Skin epidermis (tissue), 12 donors: Measurements from ENCODE around the gene OAS2.
"Not testable (repeated sequence)": the region's sequence is repeated elsewhere in the genome, so short reads cannot be mapped to it uniquely, and the experiment has no call there.

ENCODE experiments used
- H3K27ac ChIP-seq, 21 experiments: fragments of 200-600 bp; sonication (generic) in 11 of 21; one replicate each; pipeline ENCODE4 v1.5.0; 2020; ENCODE audit warnings: mild to moderate bottlenecking in 3 of 21, inconsistent platforms in 2 of 21, moderate library complexity in 2 of 21
- H3K4me3 ChIP-seq, 7 experiments: fragments of 200-600 bp; sonication (generic) in 2 of 7; one replicate each; pipeline ENCODE4 v1.5.0; 2020; ENCODE audit warnings: inconsistent platforms in 2 of 7, mild to moderate bottlenecking in 2 of 7, moderate library complexity in 1 of 7

OAS2 gene

DNA sequence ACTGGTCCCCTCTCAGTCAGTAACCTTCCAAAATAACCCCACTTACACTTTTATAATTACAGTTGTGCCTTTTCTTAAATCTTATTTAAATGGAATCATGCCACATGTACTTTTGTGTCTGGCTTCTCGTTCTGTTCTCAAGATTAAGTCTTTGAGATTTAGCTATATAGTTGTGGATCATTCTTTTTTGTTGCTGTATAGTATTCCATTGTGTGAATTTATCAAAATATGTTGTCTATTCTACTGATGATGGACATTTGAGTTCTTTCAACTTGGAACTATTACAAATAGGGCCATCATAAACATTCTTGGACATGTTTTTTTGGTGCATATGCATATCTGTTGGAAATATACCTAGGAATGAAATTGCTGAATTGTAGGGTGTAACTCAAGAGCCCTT lies 31.0 kb upstream of the OAS2 start:
- no peak overlapping the region for H3K27ac ChIP-seq
- H3K4me3 ChIP-seq = no peak overlapping the region

DNA sequence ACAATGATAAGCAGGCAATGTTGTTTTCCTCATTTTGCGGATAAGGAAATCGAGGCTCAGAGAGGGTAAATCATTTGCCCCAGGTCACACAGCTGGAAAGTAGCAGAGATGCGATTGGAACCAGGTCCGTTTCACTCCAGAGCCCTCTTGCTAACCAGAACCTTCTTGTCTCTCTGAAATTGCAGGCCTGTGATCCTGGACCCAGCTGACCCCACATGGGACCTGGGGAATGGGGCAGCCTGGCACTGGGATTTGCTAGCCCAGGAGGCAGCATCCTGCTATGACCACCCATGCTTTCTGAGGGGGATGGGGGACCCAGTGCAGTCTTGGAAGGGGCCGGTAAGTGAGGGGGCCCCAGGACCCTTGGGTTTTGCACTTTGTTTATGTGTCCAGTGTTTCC lies 30.6 kb upstream of the OAS2 start:
- H3K4me3 ChIP-seq = no peak overlapping the region
- H3K27ac ChIP-seq = no peak overlapping the region

DNA sequence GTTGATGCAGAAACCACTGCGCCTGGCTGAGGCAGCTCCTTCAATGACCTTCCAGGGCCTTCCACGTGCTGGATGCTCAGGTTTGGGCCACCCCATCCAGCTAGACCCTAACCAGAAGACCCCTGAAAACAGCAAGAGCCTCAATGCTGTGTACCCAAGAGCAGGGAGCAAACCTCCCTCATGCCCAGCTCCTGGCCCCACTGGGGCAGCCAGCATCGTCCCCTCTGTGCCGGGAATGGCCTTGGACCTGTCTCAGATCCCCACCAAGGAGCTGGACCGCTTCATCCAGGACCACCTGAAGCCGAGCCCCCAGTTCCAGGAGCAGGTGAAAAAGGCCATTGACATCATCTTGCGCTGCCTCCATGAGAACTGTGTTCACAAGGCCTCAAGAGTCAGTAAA lies 29.5 kb upstream of the OAS2 start:
- Histone ChIP-seq H3K27ac (no peak overlapping the region), H3K4me3 (no peak overlapping the region)

DNA sequence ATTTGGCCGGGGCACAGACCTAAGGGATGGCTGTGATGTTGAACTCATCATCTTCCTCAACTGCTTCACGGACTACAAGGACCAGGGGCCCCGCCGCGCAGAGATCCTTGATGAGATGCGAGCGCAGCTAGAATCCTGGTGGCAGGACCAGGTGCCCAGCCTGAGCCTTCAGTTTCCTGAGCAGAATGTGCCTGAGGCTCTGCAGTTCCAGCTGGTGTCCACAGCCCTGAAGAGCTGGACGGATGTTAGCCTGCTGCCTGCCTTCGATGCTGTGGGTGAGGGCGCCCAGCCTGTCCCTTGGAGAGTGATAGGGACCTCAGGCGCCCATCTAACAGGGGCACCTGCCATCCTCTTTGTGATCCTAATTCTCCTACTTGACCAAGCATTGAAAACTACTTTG lies 27.6 kb upstream of the OAS2 start:
- Histone ChIP-seq H3K4me3 (no peak overlapping the region), H3K27ac (no peak overlapping the region)

DNA sequence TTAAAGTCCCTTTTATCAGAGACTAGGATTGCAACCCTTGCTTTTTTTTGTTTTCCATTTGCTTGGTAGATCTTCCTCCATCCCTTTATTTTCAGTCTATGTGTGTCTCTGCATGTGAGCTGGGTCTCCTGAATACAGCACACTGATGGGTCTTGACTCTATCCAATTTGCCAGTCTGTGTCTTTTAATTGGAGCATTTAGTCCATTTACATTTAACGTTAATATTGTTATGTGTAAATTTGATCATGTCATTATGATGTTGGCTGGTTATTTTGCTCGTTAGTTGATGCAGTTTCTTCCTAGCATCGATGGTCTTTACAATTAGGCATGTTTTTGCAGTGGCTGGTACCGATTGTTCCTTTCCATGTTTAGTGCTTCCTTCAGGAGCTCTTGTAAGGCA lies 21.2 kb upstream of the OAS2 start:
- H3K4me3 ChIP-seq, H3K27ac ChIP-seq: not testable (repeated sequence)

DNA sequence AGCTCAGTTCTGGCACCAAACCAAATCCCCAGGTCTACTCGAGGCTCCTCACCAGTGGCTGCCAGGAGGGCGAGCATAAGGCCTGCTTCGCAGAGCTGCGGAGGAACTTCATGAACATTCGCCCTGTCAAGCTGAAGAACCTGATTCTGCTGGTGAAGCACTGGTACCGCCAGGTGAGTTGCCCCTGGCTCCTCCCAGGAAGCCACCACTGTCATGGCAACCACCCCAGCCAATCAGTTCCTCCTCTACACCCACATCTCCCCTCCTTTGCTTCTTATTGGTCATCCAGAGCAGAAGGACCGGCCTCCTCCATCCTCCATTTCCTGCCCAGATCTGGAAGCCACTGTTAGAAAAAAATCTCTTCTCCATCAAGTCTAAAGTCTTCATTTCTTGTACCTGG lies 17.2 kb upstream of the OAS2 start:
- H3K4me3 ChIP-seq = no peak overlapping the region
- no peak overlapping the region for H3K27ac ChIP-seq

DNA sequence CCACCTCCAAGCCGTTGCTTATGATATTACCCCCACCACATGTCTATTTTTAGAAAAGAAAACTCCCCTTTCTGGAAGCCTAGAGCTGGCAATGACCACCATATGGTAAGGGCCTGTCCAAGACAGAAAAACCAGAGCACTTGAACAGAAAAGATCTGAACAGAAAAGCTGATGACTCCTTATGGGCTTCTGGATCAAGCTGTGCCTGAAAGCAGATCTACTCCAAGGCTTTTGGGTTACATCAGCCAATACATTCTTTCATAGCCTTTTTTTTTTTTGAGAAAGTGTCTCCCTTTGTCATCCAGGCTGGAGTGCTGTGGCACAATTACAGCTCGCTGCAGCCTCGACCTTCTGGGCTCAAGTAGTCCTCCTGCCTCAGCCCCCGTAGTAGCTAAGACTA lies 16.8 kb upstream of the OAS2 start:
- Histone ChIP-seq H3K27ac (no peak overlapping the region), H3K4me3 (no peak overlapping the region)

DNA sequence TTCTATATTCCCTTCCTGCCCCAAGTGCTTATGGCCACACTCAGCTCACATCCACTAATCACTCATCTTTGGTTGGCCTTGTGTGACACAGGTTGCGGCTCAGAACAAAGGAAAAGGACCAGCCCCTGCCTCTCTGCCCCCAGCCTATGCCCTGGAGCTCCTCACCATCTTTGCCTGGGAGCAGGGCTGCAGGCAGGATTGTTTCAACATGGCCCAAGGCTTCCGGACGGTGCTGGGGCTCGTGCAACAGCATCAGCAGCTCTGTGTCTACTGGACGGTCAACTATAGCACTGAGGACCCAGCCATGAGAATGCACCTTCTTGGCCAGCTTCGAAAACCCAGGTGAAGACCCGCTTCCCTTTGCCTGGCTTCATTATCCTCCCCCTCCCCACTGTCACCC lies 15.8 kb upstream of the OAS2 start:
- no peak overlapping the region for H3K27ac ChIP-seq
- no peak overlapping the region for H3K4me3 ChIP-seq

DNA sequence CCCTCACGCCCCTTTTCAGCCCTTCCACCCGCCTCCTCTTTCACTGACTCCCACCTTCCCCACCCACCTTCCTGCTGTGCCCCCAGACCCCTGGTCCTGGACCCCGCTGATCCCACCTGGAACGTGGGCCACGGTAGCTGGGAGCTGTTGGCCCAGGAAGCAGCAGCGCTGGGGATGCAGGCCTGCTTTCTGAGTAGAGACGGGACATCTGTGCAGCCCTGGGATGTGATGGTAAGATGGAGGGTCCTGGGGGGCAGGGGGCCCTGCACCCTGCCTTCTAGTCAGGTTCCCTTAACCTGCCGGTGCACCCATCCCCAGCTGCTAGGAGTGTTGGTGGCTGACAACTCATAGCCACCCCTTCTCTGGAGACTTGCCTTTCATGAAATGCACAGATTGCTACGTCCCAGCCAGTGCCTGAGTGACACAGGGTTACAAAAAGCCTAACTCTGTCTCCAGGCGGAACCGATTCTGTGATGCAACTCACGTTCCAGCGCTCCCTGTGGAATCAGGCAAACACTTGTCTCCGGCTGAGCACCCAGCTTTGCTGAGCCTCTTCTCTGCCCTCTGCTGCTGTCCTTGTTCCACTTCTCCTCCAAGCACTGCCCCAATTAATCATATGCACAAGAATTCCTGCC lies 15.0 kb upstream of the OAS2 start:
- H3K27ac ChIP-seq = no peak overlapping the region
- H3K4me3 ChIP-seq = no peak overlapping the region

DNA sequence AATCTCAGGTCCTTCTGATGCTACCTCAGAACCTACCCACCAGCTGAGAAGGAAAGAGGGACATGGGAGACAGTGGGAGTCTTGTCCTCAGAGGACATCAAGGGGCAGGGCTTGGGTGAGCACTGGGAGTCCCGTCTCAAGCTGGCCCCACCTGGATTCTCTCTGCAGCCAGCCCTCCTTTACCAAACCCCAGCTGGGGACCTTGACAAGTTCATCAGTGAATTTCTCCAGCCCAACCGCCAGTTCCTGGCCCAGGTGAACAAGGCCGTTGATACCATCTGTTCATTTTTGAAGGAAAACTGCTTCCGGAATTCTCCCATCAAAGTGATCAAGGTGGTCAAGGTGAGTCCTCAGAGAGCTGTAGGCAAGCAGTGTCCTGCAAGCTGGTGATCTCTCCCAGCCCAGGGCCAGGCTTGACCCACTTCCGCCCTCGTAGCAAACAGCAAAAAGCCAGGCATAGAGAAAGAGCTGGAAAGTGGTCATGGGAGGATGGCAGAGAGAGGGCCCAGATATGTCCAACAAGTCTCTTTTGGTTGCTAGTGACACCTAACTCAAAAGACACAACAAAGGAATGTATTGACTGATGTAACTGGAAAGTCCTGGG lies 14.2 kb upstream of the OAS2 start:
- Histone ChIP-seq H3K4me3 (no peak overlapping the region), H3K27ac (no peak overlapping the region)

DNA sequence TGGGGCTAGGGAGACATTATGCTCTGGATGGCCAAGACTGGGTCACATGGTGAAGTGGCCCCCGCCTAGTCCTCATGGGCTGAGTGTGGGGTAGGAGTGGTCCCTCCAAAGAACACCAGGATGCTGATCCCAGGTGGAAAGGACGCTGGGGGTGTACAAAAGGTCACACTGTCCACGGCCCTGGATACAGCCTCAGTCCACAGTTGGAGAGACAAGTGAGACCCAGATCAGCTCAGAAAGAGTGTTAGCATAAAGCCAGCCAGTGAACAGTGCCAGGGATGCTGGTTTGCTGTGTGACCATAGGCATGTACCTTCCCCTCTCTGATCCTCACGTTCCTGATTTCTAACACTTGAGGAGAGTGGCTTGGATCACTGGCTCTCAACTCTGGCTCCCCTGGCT lies 13.4 kb upstream of the OAS2 start:
- H3K27ac ChIP-seq = no peak overlapping the region
- H3K4me3 ChIP-seq = no peak overlapping the region

DNA sequence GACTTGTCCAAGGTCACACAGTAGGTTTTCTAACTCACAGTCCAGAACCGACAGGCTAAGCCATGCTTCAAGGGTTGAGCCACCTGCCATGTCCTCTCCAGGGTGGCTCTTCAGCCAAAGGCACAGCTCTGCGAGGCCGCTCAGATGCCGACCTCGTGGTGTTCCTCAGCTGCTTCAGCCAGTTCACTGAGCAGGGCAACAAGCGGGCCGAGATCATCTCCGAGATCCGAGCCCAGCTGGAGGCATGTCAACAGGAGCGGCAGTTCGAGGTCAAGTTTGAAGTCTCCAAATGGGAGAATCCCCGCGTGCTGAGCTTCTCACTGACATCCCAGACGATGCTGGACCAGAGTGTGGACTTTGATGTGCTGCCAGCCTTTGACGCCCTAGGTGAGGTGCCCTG lies 12.7 kb upstream of the OAS2 start:
- Histone ChIP-seq H3K4me3 (no peak overlapping the region), H3K27ac (no peak overlapping the region)

DNA sequence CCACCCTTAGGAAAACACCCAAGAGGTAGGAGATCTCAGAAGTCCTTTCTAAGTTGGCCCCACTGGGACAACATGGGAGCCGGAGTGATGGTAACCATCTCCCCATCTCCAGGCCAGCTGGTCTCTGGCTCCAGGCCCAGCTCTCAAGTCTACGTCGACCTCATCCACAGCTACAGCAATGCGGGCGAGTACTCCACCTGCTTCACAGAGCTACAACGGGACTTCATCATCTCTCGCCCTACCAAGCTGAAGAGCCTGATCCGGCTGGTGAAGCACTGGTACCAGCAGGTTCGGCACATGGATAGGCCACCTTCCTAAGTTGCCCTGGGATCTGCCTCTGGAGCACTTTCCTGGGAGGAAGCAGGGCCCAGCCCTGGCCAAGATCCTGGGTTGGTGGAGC lies 11.0 kb upstream of the OAS2 start:
- no peak overlapping the region for H3K27ac ChIP-seq

DNA sequence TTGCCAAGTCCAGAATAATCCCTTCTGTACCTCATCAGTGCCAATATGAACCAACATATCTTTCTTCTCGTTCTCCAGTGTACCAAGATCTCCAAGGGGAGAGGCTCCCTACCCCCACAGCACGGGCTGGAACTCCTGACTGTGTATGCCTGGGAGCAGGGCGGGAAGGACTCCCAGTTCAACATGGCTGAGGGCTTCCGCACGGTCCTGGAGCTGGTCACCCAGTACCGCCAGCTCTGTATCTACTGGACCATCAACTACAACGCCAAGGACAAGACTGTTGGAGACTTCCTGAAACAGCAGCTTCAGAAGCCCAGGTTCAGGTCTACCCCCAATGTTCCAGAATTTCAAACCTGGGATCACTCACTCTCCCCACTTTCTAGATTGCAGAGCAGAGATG lies 10.5 kb upstream of the OAS2 start:
- Histone ChIP-seq H3K27ac (no peak overlapping the region), H3K4me3 (no peak overlapping the region)

More for the DNA sequence above, 11.0 kb upstream of the OAS2 start:
- H3K4me3 ChIP-seq = no peak overlapping the region

DNA sequence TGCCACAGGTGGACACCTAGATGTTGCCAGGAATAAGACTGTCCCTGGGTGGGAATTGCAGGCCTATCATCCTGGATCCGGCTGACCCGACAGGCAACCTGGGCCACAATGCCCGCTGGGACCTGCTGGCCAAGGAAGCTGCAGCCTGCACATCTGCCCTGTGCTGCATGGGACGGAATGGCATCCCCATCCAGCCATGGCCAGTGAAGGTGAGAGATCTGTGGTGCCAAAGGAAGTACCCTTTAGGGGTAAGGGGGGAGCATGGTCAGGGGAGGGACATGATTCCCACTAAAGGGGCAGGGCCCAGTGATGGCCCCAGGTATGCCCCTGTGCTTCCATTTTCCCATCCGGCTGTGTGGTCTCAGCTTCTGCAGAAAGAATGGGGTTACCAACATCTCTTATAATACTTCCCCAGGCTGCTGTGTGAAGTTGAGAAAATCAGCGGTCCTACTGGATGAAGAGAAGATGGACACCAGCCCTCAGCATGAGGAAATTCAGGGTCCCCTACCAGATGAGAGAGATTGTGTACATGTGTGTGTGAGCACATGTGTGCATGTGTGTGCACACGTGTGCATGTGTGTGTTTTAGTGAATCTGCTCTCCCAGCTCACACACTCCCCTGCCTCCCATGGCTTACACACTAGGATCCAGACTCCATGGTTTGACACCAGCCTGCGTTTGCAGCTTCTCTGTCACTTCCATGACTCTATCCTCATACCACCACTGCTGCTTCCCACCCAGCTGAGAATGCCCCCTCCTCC lies 8.6 kb upstream of the OAS2 start:
- Histone ChIP-seq H3K4me3 (no peak overlapping the region), H3K27ac (no peak overlapping the region)

DNA sequence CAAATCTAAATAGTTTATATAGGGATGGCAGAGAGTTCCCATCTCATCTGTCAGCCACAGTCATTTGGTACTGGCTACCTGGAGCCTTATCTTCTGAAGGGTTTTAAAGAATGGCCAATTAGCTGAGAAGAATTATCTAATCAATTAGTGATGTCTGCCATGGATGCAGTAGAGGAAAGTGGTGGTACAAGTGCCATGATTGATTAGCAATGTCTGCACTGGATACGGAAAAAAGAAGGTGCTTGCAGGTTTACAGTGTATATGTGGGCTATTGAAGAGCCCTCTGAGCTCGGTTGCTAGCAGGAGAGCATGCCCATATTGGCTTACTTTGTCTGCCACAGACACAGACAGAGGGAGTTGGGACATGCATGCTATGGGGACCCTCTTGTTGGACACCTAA lies 7.9 kb upstream of the OAS2 start:
- no peak overlapping the region for H3K27ac ChIP-seq
- no peak overlapping the region for H3K4me3 ChIP-seq

DNA sequence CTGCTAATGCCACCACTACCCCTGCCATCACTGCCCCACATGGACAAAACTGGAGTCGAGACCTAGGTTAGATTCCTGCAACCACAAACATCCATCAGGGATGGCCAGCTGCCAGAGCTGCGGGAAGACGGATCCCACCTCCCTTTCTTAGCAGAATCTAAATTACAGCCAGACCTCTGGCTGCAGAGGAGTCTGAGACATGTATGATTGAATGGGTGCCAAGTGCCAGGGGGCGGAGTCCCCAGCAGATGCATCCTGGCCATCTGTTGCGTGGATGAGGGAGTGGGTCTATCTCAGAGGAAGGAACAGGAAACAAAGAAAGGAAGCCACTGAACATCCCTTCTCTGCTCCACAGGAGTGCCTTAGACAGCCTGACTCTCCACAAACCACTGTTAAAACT lies 7.1 kb upstream of the OAS2 start:
- no peak overlapping the region for H3K4me3 ChIP-seq
- peak overlapping the region in 2 of 21 experiments; percentile 16 to 18 for H3K27ac ChIP-seq

DNA sequence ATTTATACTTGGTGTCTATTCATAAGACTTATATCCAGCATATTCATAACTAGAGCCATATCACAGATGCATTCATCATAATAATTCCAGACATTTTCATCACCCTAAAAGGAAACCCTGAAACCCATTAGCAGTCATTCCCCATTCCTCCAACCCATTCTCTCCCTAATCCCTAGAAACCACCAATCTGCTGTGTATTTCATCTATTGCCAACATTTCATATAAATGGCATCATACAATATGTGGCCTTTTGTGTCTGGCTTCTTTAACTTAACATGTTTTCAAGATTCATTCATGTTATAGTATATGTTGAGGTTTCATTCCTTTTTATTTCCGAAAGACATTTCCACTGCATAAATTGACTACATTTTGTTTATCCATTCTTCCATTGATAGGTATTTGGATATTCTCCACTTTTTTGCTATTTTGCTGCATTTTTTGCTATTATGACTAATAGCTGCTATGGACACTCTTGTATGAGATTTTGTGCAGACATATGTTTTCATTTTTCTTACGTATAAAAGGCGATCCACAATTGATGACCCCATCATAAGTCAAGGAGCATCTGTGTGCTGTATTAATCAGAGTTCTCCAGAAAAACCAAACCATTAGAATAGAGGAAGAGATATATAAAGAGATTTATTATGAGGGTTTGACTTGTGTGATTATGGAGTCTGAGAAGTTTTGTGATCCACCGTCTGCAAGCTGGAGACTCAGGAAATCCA lies 5.1 kb upstream of the OAS2 start:
- Histone ChIP-seq H3K27ac (peak overlapping the region in 3 of 21 experiments; percentile 1 to 36 (median 33)), H3K4me3 (no peak overlapping the region)

DNA sequence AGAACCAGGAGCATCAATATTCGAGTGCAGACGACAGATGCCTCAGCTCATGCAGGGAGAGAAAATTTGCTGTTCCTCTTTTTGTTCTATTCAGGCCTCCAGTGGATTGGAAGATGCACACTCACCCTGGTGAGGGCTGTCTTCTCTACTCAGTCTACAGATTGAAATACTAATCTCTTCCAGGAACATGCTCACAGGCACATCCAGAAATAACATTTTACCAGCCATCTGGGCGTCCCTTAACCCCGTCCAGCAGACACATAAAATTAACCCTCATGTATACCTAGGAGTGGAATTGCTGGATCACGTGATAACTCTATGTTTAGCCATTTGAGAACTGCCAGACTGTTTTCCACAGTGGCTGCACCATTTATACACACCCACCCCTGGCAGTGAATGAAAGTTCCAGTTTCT lies 4.5 kb upstream of the OAS2 start:
- H3K27ac ChIP-seq = peak overlapping the region in 3 of 21 experiments; percentile 1 to 36 (median 33)
- no peak overlapping the region for H3K4me3 ChIP-seq

DNA sequence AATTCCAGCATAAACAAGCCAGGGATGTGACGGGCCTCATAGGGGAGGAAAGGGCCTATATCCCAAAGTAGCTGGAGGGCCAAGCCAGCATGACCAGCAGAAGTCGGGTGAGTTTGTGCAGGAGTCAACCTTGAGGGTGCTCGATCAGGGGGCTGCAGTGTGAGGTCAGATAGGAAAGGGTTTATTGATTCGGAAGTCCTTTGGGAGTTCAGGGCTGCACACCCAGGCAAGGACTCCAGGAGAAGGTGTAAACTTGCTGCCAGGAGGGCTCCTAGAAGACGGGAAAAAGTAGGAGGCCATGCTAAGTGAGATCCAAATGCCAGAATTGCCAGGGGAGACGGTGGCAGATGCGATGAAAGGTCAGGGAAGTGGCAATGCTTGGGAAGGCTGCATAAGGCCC lies 3.4 kb upstream of the OAS2 start:
- Histone ChIP-seq H3K4me3 (no peak overlapping the region), H3K27ac (peak overlapping the region in 1 of 21 experiments; percentile 36)

DNA sequence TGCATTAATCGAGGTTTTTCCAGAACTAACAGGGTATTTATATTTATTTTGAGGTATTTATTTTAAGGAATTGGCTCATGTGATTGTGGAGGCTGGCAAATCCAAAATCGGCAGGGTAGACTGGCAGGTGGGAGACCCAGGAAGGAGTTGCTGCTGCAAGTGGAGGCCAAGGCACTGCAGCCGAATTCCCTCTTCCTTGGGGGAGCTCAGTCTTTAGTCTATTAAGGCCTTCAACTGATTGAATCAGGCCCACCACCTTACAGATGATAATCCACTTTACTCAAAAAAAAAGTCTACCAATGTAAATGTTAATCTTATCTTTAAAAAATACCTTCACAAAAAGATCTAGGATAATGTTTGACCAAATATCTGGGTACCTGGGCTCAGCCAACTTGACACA lies 1.2 kb upstream of the OAS2 start:
- Histone ChIP-seq H3K4me3 (no peak overlapping the region), H3K27ac (peak overlapping the region in 15 of 21 experiments; percentile 51 to 99 (median 90))
